Measurements from ENCODE around the gene FAM228A. TPM values are rescaled to one million over a fixed set of nuclear protein-coding genes. Genes with fewer than 3 reads are reported as not detected.
"Not testable (repeated sequence)": the region's sequence is repeated elsewhere in the genome, so short reads cannot be mapped to it uniquely, and the experiment has no call there.

The FAM228A gene
- total RNA-seq, 3 donors from 2014 or later, result 0.66 to 2.6 (median 0.88) TPM

DNA sequence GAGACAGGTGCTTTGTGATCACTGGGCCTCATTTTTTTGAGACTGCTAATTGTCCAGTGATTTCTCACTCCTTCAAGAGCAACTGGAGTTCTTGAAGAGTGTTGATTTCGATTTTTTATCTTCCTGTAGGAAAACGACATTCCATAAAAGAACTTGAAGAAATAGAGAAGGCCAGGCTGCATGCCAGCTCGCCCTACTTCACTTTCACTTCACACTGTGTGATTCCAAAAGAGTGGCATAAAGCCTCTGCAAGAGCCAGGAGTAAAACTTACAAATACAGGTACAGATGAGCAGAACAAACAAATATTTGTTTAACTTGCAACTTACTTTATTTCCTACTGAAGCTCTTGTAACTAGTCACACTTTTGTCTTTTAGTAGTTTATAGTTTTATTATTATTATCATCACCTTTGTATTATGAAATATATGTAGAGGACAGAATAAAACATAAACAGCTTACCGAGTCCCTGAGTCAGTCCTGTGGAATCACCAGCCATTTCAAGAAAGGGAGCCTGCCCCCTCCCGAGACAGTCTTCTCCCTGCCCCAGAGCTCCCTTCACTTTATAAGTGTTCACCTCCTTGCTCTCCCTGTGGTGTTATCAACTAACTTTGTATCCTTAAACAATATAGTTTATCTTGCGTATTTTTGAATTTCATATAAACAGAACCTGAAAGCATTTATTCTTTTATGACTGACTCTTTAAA, 8.7 kb downstream of the FAM228A start:
- intact Hi-C loops (cut with DNase I; ENCODE audit: low total_unique reads), result no loop called here
- Histone ChIP-seq H3K4me1 (no peaks in the 10 kb centered on the region), H3K27me3 (no peaks in the 10 kb centered on the region), H3K27ac (no peak overlapping the region), H3K9me3 (no peaks in the 10 kb centered on the region), H3K36me3 (no peaks in the 10 kb centered on the region), H3K4me3 (no peak overlapping the region)
- DNase-seq (ENCODE audit: low spot score in 2 of 2), result no peak
- TF ChIP-seq POLR2AphosphoS5 (IDR thresholded peaks at IDR 0.05), result no peak

DNA sequence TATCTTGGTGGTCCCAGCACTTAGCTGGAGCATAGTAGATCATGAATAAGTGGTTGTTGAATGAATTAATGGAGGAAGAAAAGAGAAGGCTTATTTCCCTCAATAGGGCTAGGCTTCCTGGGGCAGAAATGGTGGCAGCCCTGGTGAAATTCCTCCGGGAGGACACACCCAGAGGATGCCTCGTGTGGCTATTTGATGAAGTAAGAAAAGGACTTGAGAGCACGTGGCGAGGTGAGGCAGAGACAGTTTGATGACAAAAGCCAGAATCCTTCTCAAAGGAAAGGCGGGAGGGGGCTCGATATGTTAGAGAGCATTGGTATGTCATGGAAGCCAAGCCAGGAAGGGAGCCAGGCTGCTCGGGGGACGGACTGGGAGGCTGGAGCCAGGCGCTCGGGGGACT, 14.7 kb downstream of the FAM228A start:
- no peak overlapping the region for H3K4me3 ChIP-seq
- no peaks in the 10 kb centered on the region for H3K27me3 ChIP-seq
- TF ChIP-seq POLR2A (IDR thresholded peaks at IDR 0.05) (no peak), POLR2AphosphoS5 (IDR thresholded peaks at IDR 0.05) (no peak)
- TF ChIP-seq, protein P1, sequence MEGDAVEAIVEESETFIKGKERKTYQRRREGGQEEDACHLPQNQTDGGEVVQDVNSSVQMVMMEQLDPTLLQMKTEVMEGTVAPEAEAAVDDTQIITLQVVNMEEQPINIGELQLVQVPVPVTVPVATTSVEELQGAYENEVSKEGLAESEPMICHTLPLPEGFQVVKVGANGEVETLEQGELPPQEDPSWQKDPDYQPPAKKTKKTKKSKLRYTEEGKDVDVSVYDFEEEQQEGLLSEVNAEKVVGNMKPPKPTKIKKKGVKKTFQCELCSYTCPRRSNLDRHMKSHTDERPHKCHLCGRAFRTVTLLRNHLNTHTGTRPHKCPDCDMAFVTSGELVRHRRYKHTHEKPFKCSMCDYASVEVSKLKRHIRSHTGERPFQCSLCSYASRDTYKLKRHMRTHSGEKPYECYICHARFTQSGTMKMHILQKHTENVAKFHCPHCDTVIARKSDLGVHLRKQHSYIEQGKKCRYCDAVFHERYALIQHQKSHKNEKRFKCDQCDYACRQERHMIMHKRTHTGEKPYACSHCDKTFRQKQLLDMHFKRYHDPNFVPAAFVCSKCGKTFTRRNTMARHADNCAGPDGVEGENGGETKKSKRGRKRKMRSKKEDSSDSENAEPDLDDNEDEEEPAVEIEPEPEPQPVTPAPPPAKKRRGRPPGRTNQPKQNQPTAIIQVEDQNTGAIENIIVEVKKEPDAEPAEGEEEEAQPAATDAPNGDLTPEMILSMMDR (IDR thresholded peaks at IDR 0.05), result no peak
- H3K9me3 ChIP-seq, result no peaks in the 10 kb centered on the region
- H3K4me1 ChIP-seq, result no peaks in the 10 kb centered on the region
- no peak overlapping the region for H3K27ac ChIP-seq
- intact Hi-C loops (cut with DNase I; ENCODE audit: low total_unique reads), result no loop called here
- DNase-seq (ENCODE audit: low spot score in 2 of 2), result no peak
- no peaks in the 10 kb centered on the region for H3K36me3 ChIP-seq

DNA sequence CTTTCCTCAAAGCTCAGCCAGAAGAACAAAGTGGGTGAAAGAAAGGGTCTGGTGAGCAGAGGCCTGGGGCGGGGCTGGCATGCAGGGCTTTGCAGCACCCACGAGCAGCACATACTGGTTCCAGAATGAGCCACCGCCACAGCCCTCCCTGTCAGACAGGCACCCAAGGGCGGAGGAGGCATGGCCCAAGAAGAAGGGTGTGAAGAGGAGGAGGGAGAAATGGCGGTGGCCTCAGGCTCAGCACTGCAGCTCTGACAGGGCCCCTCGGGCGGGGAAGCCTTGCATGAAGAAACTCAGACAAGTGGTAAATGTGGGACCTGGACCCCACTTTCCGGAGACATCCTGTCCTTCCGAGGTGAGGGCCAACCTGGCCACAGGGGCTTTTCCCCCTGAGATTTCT, 15.7 kb downstream of the FAM228A start:
- Histone ChIP-seq H3K27me3 (no peaks in the 10 kb centered on the region), H3K9me3 (no peaks in the 10 kb centered on the region), H3K36me3 (no peaks in the 10 kb centered on the region), H3K27ac (no peak overlapping the region), H3K4me1 (no peaks in the 10 kb centered on the region), H3K4me3 (no peak overlapping the region)
- intact Hi-C loops (cut with DNase I; ENCODE audit: low total_unique reads), result no loop called here
- DNase-seq (ENCODE audit: low spot score in 2 of 2), result no peak
- TF ChIP-seq, protein P1 (IDR thresholded peaks at IDR 0.05), result no peak

DNA sequence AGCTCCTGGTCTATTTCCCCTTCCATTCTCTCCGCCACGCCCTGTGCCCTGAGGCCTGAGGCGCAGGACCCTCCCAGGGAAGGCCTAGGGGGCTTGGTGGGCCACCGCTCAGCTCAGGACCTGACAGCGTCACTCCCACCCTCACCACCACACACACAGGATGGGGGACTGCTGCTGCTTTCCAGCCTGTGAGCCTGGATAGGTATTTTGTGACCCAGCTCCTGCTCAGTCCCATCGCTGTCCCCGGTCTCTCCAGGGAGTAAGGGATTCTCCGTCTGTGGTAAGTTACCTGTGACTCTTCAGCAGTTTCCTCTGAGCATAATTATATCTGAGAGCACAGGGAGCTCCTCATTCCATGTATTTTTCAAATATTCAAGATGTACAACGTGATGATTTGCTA, 16.3 kb downstream of the FAM228A start:
- H3K36me3 ChIP-seq, result no peaks in the 10 kb centered on the region
- intact Hi-C loops (cut with DNase I; ENCODE audit: low total_unique reads), result no loop called here
- H3K4me3 ChIP-seq, result no peak overlapping the region
- no peaks in the 10 kb centered on the region for H3K27me3 ChIP-seq
- H3K9me3 ChIP-seq, result no peaks in the 10 kb centered on the region
- no peak overlapping the region for H3K27ac ChIP-seq
- no peak for DNase-seq (ENCODE audit: low spot score in 2 of 2)
- H3K4me1 ChIP-seq, result no peaks in the 10 kb centered on the region
- TF ChIP-seq, protein P1 (IDR thresholded peaks at IDR 0.05), result no peak
- TF ChIP-seq POLR2AphosphoS5 (IDR thresholded peaks at IDR 0.05), result no peak
- TF ChIP-seq POLR2A (IDR thresholded peaks at IDR 0.05), result no peak

DNA sequence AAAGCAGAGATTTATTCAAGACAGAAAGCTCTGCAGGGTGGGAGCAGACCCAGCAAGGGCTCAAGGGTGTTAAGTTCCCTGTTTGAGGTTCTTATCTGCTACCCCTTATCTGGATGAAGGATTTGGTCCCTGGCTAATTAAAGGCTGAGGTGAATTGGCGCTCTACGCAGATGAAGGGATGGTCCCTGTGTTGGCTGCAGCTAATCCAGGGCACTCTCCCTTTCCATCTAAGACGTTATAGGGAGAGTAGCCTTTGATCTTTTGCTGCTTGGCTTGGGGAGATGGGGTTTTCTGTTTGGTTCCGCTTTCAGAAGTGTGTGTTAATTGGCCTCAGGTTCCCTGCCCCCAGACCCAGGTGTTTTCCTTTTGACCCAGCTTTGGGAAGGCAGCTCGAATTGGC, 17.0 kb downstream of the FAM228A start:
- intact Hi-C loops (cut with DNase I; ENCODE audit: low total_unique reads), result no loop called here

DNA sequence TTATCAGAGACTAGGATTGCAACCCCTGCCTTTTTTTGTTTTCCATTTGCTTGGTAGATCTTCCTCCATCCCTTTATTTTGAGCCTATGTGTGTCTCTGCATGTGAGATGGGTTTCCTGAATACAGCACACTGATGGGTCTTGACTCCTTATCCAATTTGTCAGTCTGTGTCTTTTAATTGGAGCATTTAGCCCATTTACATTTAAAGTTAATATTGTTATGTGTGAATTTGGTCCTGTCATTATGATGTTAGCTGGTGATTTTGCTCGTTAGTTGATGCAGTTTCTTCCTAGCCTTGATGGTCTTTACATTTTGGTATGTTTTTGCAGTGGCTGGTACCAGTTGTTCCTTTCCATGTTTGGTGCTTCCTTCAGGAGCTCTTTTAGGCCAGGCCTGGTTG, 22.4 kb downstream of the FAM228A start:
- H3K4me1 ChIP-seq; DNase-seq (ENCODE audit: low spot score in 2 of 2); H3K9me3 ChIP-seq; H3K27me3 ChIP-seq; H3K4me3 ChIP-seq; intact Hi-C loops (cut with DNase I; ENCODE audit: low total_unique reads); H3K36me3 ChIP-seq; H3K27ac ChIP-seq: not testable (repeated sequence)

More for the DNA sequence above, 17.0 kb downstream of the FAM228A start:
- no peaks in the 10 kb centered on the region for H3K27me3 ChIP-seq
- H3K9me3 ChIP-seq, result no peaks in the 10 kb centered on the region
- H3K4me3 ChIP-seq, result no peak overlapping the region
- no peaks in the 10 kb centered on the region for H3K36me3 ChIP-seq
- no peaks in the 10 kb centered on the region for H3K4me1 ChIP-seq
- H3K27ac ChIP-seq, result no peak overlapping the region
- no peak for TF ChIP-seq POLR2AphosphoS5 (IDR thresholded peaks at IDR 0.05)
- TF ChIP-seq POLR2A (IDR thresholded peaks at IDR 0.05), result no peak
- TF ChIP-seq, protein P1 (IDR thresholded peaks at IDR 0.05), result no peak
- DNase-seq (ENCODE audit: low spot score in 2 of 2), result no peak
